GM12878 (cell line): Measurements from ENCODE around the gene KRT86. TPM values are rescaled to one million over a fixed set of nuclear protein-coding genes. Genes with fewer than 3 reads are reported as not detected.

Source experiments
- ATAC-seq: fragments of 200-7000 bp; cut with Tn5 transposase; 3 replicates; pipeline ENCODE4 v1.9.1; 2020; ENCODE audit warnings: mild to moderate bottlenecking, moderate library complexity
- BruUV-seq: library from RNA; stranded (reverse); fragments of 400-500 nt; replicated peaks from 2 replicates; lab custom pipeline; 2021; lab: Mats Ljungman, UMichigan
- CTCF ChIA-PET: fragments of 300-600 bp; sonication (Branson Sonifier 250); formaldehyde crosslinking; extraction: SDS; loops from one replicate; lab custom pipeline; 2021; ENCODE audit warnings: inconsistent platforms; lab: Yijun Ruan, JAX
- POLR2A ChIA-PET: fragments of 350-600 bp; formaldehyde crosslinking; extraction: SDS; loops from one replicate; lab custom pipeline; 2021; ENCODE audit warnings: inconsistent platforms; lab: Charles Lee
- RAD21 ChIA-PET: fragments of 300-600 bp; sonication (Branson Sonifier 250); formaldehyde crosslinking; loops from one replicate; lab custom pipeline; 2023; ENCODE audit warnings: antibody characterized with exemption; ENCODE audit not compliant: unreplicated experiment; lab: Charles Lee
- SMC1A ChIA-PET: fragments of 300-600 bp; sonication (Branson Sonifier 250); formaldehyde crosslinking; loops from one replicate; lab custom pipeline; 2023; ENCODE audit not compliant: unreplicated experiment, uncharacterized antibody; lab: Charles Lee
- DNase-seq: peaks from one replicate; pipeline ENCODE4 v3.0.0-alpha.2; 2011; ENCODE audit warnings: low read depth, low spot score
- FAIRE-seq: peaks from 3 replicates; lab custom pipeline; 2011; peaks lifted over from hg19 to GRCh38; lab: Jason Lieb, UNC
- H2AFZ ChIP-seq: 2 replicates; pipeline ENCODE4 v1.6.0; 2011; ENCODE audit warnings: low read depth, low read length, control low read depth; ENCODE audit not compliant: control insufficient read depth
- H3K27ac ChIP-seq: 2 replicates; pipeline ENCODE4 v1.5.1; 2011; ENCODE audit warnings: control low read depth; ENCODE audit not compliant: control insufficient read depth, insufficient read depth
- H3K27me3 ChIP-seq, 2 experiments: replicated peaks in 1 of 2; 2 replicates each; pipeline versions ENCODE4 v1.6.0 to v1.6.1; 2011; ENCODE audit warnings: low read length in 1 of 2; ENCODE audit not compliant: control insufficient read depth in 2 of 2, insufficient read depth in 2 of 2
- H3K36me3 ChIP-seq, 2 experiments: 2 replicates each; pipeline ENCODE4 v1.5.1; 2011; ENCODE audit warnings: low read length in 1 of 2; ENCODE audit not compliant: control insufficient read depth in 2 of 2, insufficient read depth in 2 of 2
- H3K4me1 ChIP-seq: 2 replicates; pipeline ENCODE4 v1.6.1; 2011; ENCODE audit warnings: mild to moderate bottlenecking, low read length, moderate library complexity, mixed read lengths; ENCODE audit not compliant: control insufficient read depth, insufficient read depth
- H3K4me2 ChIP-seq: 2 replicates; pipeline ENCODE4 v1.6.0; 2011; ENCODE audit warnings: control low read depth; ENCODE audit not compliant: control insufficient read depth, insufficient read depth
- H3K4me3 ChIP-seq: fragments of 200-600 bp; sonication (generic); 2 replicates; pipeline ENCODE4 v1.5.1; 2016
- H3K79me2 ChIP-seq: 2 replicates; pipeline ENCODE4 v1.6.0; 2011; ENCODE audit warnings: low read length; ENCODE audit not compliant: control insufficient read depth, insufficient read depth
- H3K9ac ChIP-seq: 2 replicates; pipeline ENCODE4 v1.8.0; 2011; ENCODE audit warnings: low read length, control low read depth, mixed read lengths; ENCODE audit not compliant: control insufficient read depth, insufficient read depth
- H3K9me3 ChIP-seq: replicated peaks from 3 replicates; pipeline ENCODE4 v1.5.1; 2011; ENCODE audit warnings: mild to moderate bottlenecking, low read length; ENCODE audit not compliant: control insufficient read depth, insufficient read depth
- H4K20me1 ChIP-seq: 2 replicates; pipeline ENCODE4 v1.6.0; 2011; ENCODE audit not compliant: control insufficient read depth, insufficient read depth
- ASH2L ChIP-seq: fragments of 300-600, 200-600 bp; sonication (generic); IDR thresholded peaks from 2 replicates; pipeline ENCODE4 v1.6.1; 2017; ENCODE audit warnings: low read depth, mild to moderate bottlenecking, borderline replicate concordance
- CHD2 ChIP-seq: IDR thresholded peaks from 2 replicates; pipeline ENCODE4 v1.6.1; 2011; ENCODE audit warnings: low read depth, low read length, improper control_type of control experiment, borderline replicate concordance
- CHD4 ChIP-seq: fragments of 200-600 bp; sonication (generic); IDR thresholded peaks from 2 replicates; pipeline ENCODE4 v1.6.1; 2016; ENCODE audit warnings: mild to moderate bottlenecking
- ESRRA ChIP-seq: IDR thresholded peaks from 2 replicates; pipeline ENCODE4 v1.6.1; 2012; ENCODE audit warnings: mild to moderate bottlenecking, low read length, improper control_type of control experiment
- FOS ChIP-seq: IDR thresholded peaks from 3 replicates; pipeline ENCODE4 v1.6.1; 2011; ENCODE audit warnings: borderline replicate concordance; ENCODE audit not compliant: insufficient read length; ENCODE audit errors: extremely low read depth
- HDAC2 ChIP-seq: fragments of 200-600 bp; sonication (generic); IDR thresholded peaks from 2 replicates; pipeline ENCODE4 v1.6.1; 2017
- HDAC6 ChIP-seq: fragments of 200-600 bp; sonication (generic); IDR thresholded peaks from one replicate; pipeline ENCODE4 v1.8.0; 2017; ENCODE audit warnings: antibody characterized with exemption; ENCODE audit not compliant: unreplicated experiment
- SIN3A ChIP-seq: IDR thresholded peaks from 2 replicates; pipeline ENCODE4 v1.6.1; 2012; ENCODE audit warnings: low read depth, low read length, improper control_type of control experiment
- SREBF1 ChIP-seq: IDR thresholded peaks from 2 replicates; pipeline ENCODE4 v1.6.1; 2012; ENCODE audit warnings: mild to moderate bottlenecking, low read length
- TCF7 ChIP-seq: IDR thresholded peaks from 2 replicates; pipeline ENCODE4 v1.6.1; 2014; ENCODE audit warnings: antibody characterized with exemption, borderline replicate concordance
- WRNIP1 ChIP-seq: IDR thresholded peaks from 2 replicates; pipeline ENCODE4 v1.6.1; 2011; ENCODE audit warnings: low read depth, low read length, improper control_type of control experiment, borderline replicate concordance
- YY1 ChIP-seq: IDR thresholded peaks from 2 replicates; pipeline ENCODE4 v1.6.1; 2011; ENCODE audit warnings: low read depth, mild to moderate bottlenecking, low read length
- ZZZ3 ChIP-seq: IDR thresholded peaks from 2 replicates; pipeline ENCODE4 v1.6.1; 2011; ENCODE audit warnings: low read depth; ENCODE audit not compliant: control insufficient read depth, insufficient read length
- WGBS: methylation state at CpG from one replicate; pipeline ENCODE4 v1.1.6; 2016; ENCODE audit warnings: low lambda C conversion rate; ENCODE audit not compliant: insufficient replicate concordance, insufficient coverage; ENCODE audit errors: missing lambda C conversion rate; 5-methylcytosine and 5-hydroxymethylcytosine counted together
- in situ Hi-C: fragments of 300-500 bp; cut with MboI; formaldehyde crosslinking; loops from 9 replicates; pipeline ENCODE4 v1.14.3; 2018; ENCODE audit warnings: mixed read lengths
- intact Hi-C: fragments of 100-400 bp; cut with micrococcal nuclease; formaldehyde crosslinking; loops from one replicate; pipeline ENCODE4 v1.14.2; 2022; ENCODE audit not compliant: unreplicated experiment
- polyA plus RNA-seq, 11 experiments: library from polyadenylated mRNA; depleted of rRNA in 4 of 11; unstranded in 6 of 11; stranded (reverse) in 5 of 11; fragments of >200 nt; fragmentation: Nextera tagmentation in 4 of 11; fragmentation: Illumina TruSeq in 1 of 11; extraction: Ambion mirVana in 4 of 11; extraction: Trizol in 1 of 11; gene quantifications; 1 replicate in 1 of 11; 2 replicates in 10 of 11; pipeline versions ENCODE4 v1.2.1 to v1.2.3, GENCODE V29; 2011 to 2016; ENCODE audit warnings: inconsistent platforms in 2 of 11, missing spikeins in 2 of 11, low read depth in 1 of 11
- total RNA-seq, 4 experiments: library from RNA; depleted of rRNA in 3 of 4; stranded (reverse); fragments of >200 nt in 3 of 4; fragmentation: Illumina TruSeq in 1 of 4; extraction: Trizol in 1 of 4; gene quantifications; 2 replicates each; pipeline versions ENCODE4 v1.2.1 to v1.2.3, GENCODE V29; 2013 to 2021
- TF ChIP-seq, protein P1 (sequence below): IDR thresholded peaks from 2 replicates; pipeline ENCODE4 v1.6.1; 2011; ENCODE audit warnings: low read depth, mild to moderate bottlenecking, low read length, moderate library complexity, borderline replicate concordance; ENCODE audit errors: extremely low read depth
- TF ChIP-seq, protein P2 (sequence below): fragments of 150-350 bp; IDR thresholded peaks from 2 replicates; pipeline ENCODE4 v1.6.1; 2016; ENCODE audit warnings: low read depth, low read length
- TF ChIP-seq, protein P3 (sequence below): IDR thresholded peaks from 2 replicates; pipeline ENCODE4 v1.6.1; 2012; ENCODE audit warnings: low read depth, low read length, improper control_type of control experiment

Gene KRT86
- total and polyA plus RNA-seq, 10 of the 15 experiments (the other 5 are each of a cell fraction or from before 2014, with no cell fraction given): 0.11 to 0.54 (median 0.18) TPM; not detected in 4

DNA sequence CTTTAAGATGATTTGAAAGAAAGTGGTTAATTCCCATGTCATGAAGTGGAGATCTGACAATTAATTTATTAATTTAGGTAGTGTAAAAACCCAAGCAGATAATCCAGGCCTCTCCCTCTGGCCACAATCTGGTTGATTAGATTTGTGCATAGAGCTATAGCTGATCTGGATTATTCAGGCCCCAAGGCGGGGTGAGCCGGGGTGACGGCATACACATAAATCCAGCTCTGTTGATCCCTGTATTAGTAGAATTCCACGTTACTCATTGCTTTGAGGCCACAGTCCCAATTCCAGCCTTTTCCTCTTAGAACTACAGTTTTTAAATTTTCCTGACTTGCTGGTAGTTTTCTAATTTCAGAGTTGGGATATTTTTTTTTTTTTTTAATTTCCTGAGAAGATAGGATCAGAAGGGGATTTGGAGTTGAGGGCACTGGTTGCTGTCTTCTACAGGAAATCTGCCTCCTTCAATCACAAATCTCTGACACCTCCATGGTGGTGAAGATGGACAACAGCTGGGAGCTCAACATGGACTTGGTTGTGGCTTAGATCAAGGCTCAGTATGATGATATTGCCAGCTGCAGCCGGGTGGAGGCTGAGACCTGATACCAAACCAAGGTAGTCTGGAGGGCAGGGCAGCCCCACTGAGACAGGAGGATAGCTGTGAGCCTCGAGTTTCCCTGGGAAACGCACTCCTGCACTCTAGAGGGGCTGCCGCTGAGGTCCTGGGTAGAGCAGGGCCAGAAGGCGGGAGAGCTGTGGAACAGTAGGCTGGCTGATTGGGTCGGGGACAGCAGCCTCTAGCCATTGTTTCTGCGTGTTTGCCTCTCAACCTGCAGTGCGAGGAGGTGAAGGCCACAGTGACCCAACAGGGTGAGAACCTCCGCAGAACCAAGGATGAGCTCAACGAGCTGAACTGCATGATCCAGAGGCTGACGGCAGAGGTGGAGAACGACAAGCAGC lies 73.4 kb downstream of the KRT86 start:
- no peak overlapping the region for H3K9ac ChIP-seq
- no peak for TF ChIP-seq YY1
- TF ChIP-seq ASH2L: no peak
- TF ChIP-seq ESRRA: no peak
- TF ChIP-seq TCF7: no peak
- TF ChIP-seq SIN3A: no peak
- TF ChIP-seq, protein P1, sequence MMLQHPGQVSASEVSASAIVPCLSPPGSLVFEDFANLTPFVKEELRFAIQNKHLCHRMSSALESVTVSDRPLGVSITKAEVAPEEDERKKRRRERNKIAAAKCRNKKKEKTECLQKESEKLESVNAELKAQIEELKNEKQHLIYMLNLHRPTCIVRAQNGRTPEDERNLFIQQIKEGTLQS: no peak
- TF ChIP-seq FOS: no peak
- no peak for TF ChIP-seq SREBF1
- no peak for TF ChIP-seq CHD4
- no peak for TF ChIP-seq ZZZ3
- no peak for TF ChIP-seq WRNIP1
- TF ChIP-seq HDAC2: no peak
- no peak for TF ChIP-seq HDAC6
- TF ChIP-seq, protein P2, sequence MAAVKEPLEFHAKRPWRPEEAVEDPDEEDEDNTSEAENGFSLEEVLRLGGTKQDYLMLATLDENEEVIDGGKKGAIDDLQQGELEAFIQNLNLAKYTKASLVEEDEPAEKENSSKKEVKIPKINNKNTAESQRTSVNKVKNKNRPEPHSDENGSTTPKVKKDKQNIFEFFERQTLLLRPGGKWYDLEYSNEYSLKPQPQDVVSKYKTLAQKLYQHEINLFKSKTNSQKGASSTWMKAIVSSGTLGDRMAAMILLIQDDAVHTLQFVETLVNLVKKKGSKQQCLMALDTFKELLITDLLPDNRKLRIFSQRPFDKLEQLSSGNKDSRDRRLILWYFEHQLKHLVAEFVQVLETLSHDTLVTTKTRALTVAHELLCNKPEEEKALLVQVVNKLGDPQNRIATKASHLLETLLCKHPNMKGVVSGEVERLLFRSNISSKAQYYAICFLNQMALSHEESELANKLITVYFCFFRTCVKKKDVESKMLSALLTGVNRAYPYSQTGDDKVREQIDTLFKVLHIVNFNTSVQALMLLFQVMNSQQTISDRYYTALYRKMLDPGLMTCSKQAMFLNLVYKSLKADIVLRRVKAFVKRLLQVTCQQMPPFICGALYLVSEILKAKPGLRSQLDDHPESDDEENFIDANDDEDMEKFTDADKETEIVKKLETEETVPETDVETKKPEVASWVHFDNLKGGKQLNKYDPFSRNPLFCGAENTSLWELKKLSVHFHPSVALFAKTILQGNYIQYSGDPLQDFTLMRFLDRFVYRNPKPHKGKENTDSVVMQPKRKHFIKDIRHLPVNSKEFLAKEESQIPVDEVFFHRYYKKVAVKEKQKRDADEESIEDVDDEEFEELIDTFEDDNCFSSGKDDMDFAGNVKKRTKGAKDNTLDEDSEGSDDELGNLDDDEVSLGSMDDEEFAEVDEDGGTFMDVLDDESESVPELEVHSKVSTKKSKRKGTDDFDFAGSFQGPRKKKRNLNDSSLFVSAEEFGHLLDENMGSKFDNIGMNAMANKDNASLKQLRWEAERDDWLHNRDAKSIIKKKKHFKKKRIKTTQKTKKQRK: no peak
- no peak for TF ChIP-seq CHD2
- TF ChIP-seq, protein P3, sequence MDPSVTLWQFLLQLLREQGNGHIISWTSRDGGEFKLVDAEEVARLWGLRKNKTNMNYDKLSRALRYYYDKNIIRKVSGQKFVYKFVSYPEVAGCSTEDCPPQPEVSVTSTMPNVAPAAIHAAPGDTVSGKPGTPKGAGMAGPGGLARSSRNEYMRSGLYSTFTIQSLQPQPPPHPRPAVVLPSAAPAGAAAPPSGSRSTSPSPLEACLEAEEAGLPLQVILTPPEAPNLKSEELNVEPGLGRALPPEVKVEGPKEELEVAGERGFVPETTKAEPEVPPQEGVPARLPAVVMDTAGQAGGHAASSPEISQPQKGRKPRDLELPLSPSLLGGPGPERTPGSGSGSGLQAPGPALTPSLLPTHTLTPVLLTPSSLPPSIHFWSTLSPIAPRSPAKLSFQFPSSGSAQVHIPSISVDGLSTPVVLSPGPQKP: no peak
- WGBS: 37% methylated on average over 16 of the region's 16 CpGs
- no peaks in the 10 kb centered on the region for H3K9me3 ChIP-seq
- RAD21 ChIA-PET: no interaction called here
- BruUV-seq: no TSS peak
- no peak overlapping the region for H3K27ac ChIP-seq
- H4K20me1 ChIP-seq: no peaks in the 10 kb centered on the region
- H3K4me2 ChIP-seq: no peak overlapping the region
- intact Hi-C loops (no loop called here), in situ Hi-C loops (no loop called here)
- ATAC-seq (no peak), DNase-seq (no peak), FAIRE-seq (no peak)
- no peak overlapping the region for H2AFZ ChIP-seq
- H3K36me3 ChIP-seq: no peaks in the 10 kb centered on the region
- H3K79me2 ChIP-seq: no peaks in the 10 kb centered on the region
- H3K27me3 ChIP-seq: no peaks in the 10 kb centered on the region; a peak in 1 of 4 replicates
- SMC1A ChIA-PET: no interaction called here
- no peak overlapping the region for H3K4me3 ChIP-seq
- POLR2A ChIA-PET: interaction anchor here (1.2 kb wide), 1 partner anchor 11 kb away, joined by 3 read pairs; no protein-coding TSS in a partner anchor
- H3K4me1 ChIP-seq: no peaks in the 10 kb centered on the region
- CTCF ChIA-PET: interaction anchor here (0.7 to 1.1 kb wide), 3 partner anchors 9 to 126 kb away, joined by 3 read pairs; no protein-coding TSS in a partner anchor
